GM12878 (cell line): ENCODE data around the gene IPO11. TPM values are rescaled to one million over a fixed set of nuclear protein-coding genes. Genes with fewer than 3 reads are reported as not detected.

Experiments used
- ATAC-seq: fragments of 200-7000 bp; cut with Tn5 transposase; 3 replicates; pipeline ENCODE4 v1.9.1; 2020; ENCODE audit warnings: mild to moderate bottlenecking, moderate library complexity
- BruUV-seq: library from RNA; stranded (reverse); fragments of 400-500 nt; replicated peaks from 2 replicates; lab custom pipeline; 2021; lab: Mats Ljungman, UMichigan
- CTCF ChIA-PET: fragments of 300-600 bp; sonication (Branson Sonifier 250); formaldehyde crosslinking; extraction: SDS; loops from one replicate; lab custom pipeline; 2021; ENCODE audit warnings: inconsistent platforms; lab: Yijun Ruan, JAX
- POLR2A ChIA-PET: fragments of 350-600 bp; formaldehyde crosslinking; extraction: SDS; loops from one replicate; lab custom pipeline; 2021; ENCODE audit warnings: inconsistent platforms; lab: Charles Lee
- RAD21 ChIA-PET: fragments of 300-600 bp; sonication (Branson Sonifier 250); formaldehyde crosslinking; loops from one replicate; lab custom pipeline; 2023; ENCODE audit warnings: antibody characterized with exemption; ENCODE audit not compliant: unreplicated experiment; lab: Charles Lee
- SMC1A ChIA-PET: fragments of 300-600 bp; sonication (Branson Sonifier 250); formaldehyde crosslinking; loops from one replicate; lab custom pipeline; 2023; ENCODE audit not compliant: unreplicated experiment, uncharacterized antibody; lab: Charles Lee
- DNase-seq: peaks from one replicate; pipeline ENCODE4 v3.0.0-alpha.2; 2011; ENCODE audit warnings: low read depth, low spot score
- FAIRE-seq: peaks from 3 replicates; lab custom pipeline; 2011; peaks lifted over from hg19 to GRCh38; lab: Jason Lieb, UNC
- H2AFZ ChIP-seq: 2 replicates; pipeline ENCODE4 v1.6.0; 2011; ENCODE audit warnings: low read depth, low read length, control low read depth; ENCODE audit not compliant: control insufficient read depth
- H3K27ac ChIP-seq: 2 replicates; pipeline ENCODE4 v1.5.1; 2011; ENCODE audit warnings: control low read depth; ENCODE audit not compliant: control insufficient read depth, insufficient read depth
- H3K27me3 ChIP-seq, 2 experiments: replicated peaks in 1 of 2; 2 replicates each; pipeline versions ENCODE4 v1.6.0 to v1.6.1; 2011; ENCODE audit warnings: low read length in 1 of 2; ENCODE audit not compliant: control insufficient read depth in 2 of 2, insufficient read depth in 2 of 2
- H3K36me3 ChIP-seq, 2 experiments: 2 replicates each; pipeline ENCODE4 v1.5.1; 2011; ENCODE audit warnings: low read length in 1 of 2; ENCODE audit not compliant: control insufficient read depth in 2 of 2, insufficient read depth in 2 of 2
- H3K4me1 ChIP-seq: 2 replicates; pipeline ENCODE4 v1.6.1; 2011; ENCODE audit warnings: mild to moderate bottlenecking, low read length, moderate library complexity, mixed read lengths; ENCODE audit not compliant: control insufficient read depth, insufficient read depth
- H3K4me2 ChIP-seq: 2 replicates; pipeline ENCODE4 v1.6.0; 2011; ENCODE audit warnings: control low read depth; ENCODE audit not compliant: control insufficient read depth, insufficient read depth
- H3K4me3 ChIP-seq: fragments of 200-600 bp; sonication (generic); 2 replicates; pipeline ENCODE4 v1.5.1; 2016
- H3K79me2 ChIP-seq: 2 replicates; pipeline ENCODE4 v1.6.0; 2011; ENCODE audit warnings: low read length; ENCODE audit not compliant: control insufficient read depth, insufficient read depth
- H3K9ac ChIP-seq: 2 replicates; pipeline ENCODE4 v1.8.0; 2011; ENCODE audit warnings: low read length, control low read depth, mixed read lengths; ENCODE audit not compliant: control insufficient read depth, insufficient read depth
- H3K9me3 ChIP-seq: replicated peaks from 3 replicates; pipeline ENCODE4 v1.5.1; 2011; ENCODE audit warnings: mild to moderate bottlenecking, low read length; ENCODE audit not compliant: control insufficient read depth, insufficient read depth
- H4K20me1 ChIP-seq: 2 replicates; pipeline ENCODE4 v1.6.0; 2011; ENCODE audit not compliant: control insufficient read depth, insufficient read depth
- MEF2A ChIP-seq: IDR thresholded peaks from 2 replicates; pipeline ENCODE4 v1.6.1; 2011; ENCODE audit warnings: low read depth, mild to moderate bottlenecking, low read length, moderate library complexity; ENCODE audit not compliant: insufficient read depth
- MYC ChIP-seq: IDR thresholded peaks from 2 replicates; pipeline ENCODE4 v1.6.1; 2011; ENCODE audit warnings: mild to moderate bottlenecking, low read length, moderate library complexity, inconsistent platforms; ENCODE audit not compliant: insufficient read depth, insufficient replicate concordance, insufficient read length, severe bottlenecking
- NFIC ChIP-seq: IDR thresholded peaks from 2 replicates; pipeline ENCODE4 v1.6.1; 2012; ENCODE audit warnings: low read depth, mild to moderate bottlenecking, inconsistent platforms, low read length, moderate library complexity
- RBBP5 ChIP-seq: fragments of 200-600 bp; sonication (generic); conservative IDR thresholded peaks from 2 replicates; pipeline ENCODE4 v1.6.1; 2016
- RCOR1 ChIP-seq: conservative IDR thresholded peaks from 2 replicates; pipeline ENCODE4 v1.6.1; 2012; ENCODE audit warnings: low read depth, low read length, improper control_type of control experiment
- TAF1 ChIP-seq: IDR thresholded peaks from 2 replicates; pipeline ENCODE4 v1.6.1; 2011; ENCODE audit warnings: mild to moderate bottlenecking, low read depth, low read length, borderline replicate concordance
- YY1 ChIP-seq: IDR thresholded peaks from 2 replicates; pipeline ENCODE4 v1.6.1; 2011; ENCODE audit warnings: low read depth, mild to moderate bottlenecking, low read length
- WGBS: methylation state at CpG from one replicate; pipeline ENCODE4 v1.1.6; 2016; ENCODE audit warnings: low lambda C conversion rate; ENCODE audit not compliant: insufficient replicate concordance, insufficient coverage; ENCODE audit errors: missing lambda C conversion rate; 5-methylcytosine and 5-hydroxymethylcytosine counted together
- in situ Hi-C: fragments of 300-500 bp; cut with MboI; formaldehyde crosslinking; loops from 9 replicates; pipeline ENCODE4 v1.14.3; 2018; ENCODE audit warnings: mixed read lengths
- intact Hi-C: fragments of 100-400 bp; cut with micrococcal nuclease; formaldehyde crosslinking; loops from one replicate; pipeline ENCODE4 v1.14.2; 2022; ENCODE audit not compliant: unreplicated experiment
- polyA plus RNA-seq, 11 experiments: library from polyadenylated mRNA; depleted of rRNA in 4 of 11; unstranded in 6 of 11; stranded (reverse) in 5 of 11; fragments of >200 nt; fragmentation: Nextera tagmentation in 4 of 11; fragmentation: Illumina TruSeq in 1 of 11; extraction: Ambion mirVana in 4 of 11; extraction: Trizol in 1 of 11; gene quantifications; 1 replicate in 1 of 11; 2 replicates in 10 of 11; pipeline versions ENCODE4 v1.2.1 to v1.2.3, GENCODE V29; 2011 to 2016; ENCODE audit warnings: inconsistent platforms in 2 of 11, missing spikeins in 2 of 11, low read depth in 1 of 11
- total RNA-seq, 4 experiments: library from RNA; depleted of rRNA in 3 of 4; stranded (reverse); fragments of >200 nt in 3 of 4; fragmentation: Illumina TruSeq in 1 of 4; extraction: Trizol in 1 of 4; gene quantifications; 2 replicates each; pipeline versions ENCODE4 v1.2.1 to v1.2.3, GENCODE V29; 2013 to 2021

The IPO11 gene
- total and polyA plus RNA-seq, 10 of the 15 experiments (the other 5 are each of a cell fraction or from before 2014, with no cell fraction given), result 14.1 to 49.3 (median 29.8) TPM

- H3K4me3 ChIP-seq, result no peak overlapping the region
- no peak overlapping the region for H3K27ac ChIP-seq
- intact Hi-C loops, result no loop called here
- H3K36me3 ChIP-seq, result peaks cover 0 to 2% of the 10 kb centered on the region in 2 experiments; a peak in 2 of 4 replicates
- no peak overlapping the region for H2AFZ ChIP-seq
- no peaks in the 10 kb centered on the region for H3K27me3 ChIP-seq
- H3K9ac ChIP-seq, result no peak overlapping the region
- ChIA-PET CTCF (interaction anchor here (0.7 kb wide), 1 partner anchor 199 kb away, joined by 3 read pairs; no protein-coding TSS in a partner anchor), SMC1A (no interaction called here), RAD21 (no interaction called here), POLR2A (interaction anchor here (0.6 kb wide), 1 partner anchor 257 kb away, joined by 3 read pairs; no protein-coding TSS in a partner anchor)
- H4K20me1 ChIP-seq, result no peaks in the 10 kb centered on the region
- in situ Hi-C loops, result no loop called here
- H3K4me2 ChIP-seq, result no peak overlapping the region
- TF ChIP-seq YY1, result no peak
- TF ChIP-seq RBBP5, result no peak
- no peak for TF ChIP-seq RCOR1
- TF ChIP-seq MYC, result no peak
- TF ChIP-seq TAF1, result no peak
- no peak for TF ChIP-seq NFIC
- no peak for TF ChIP-seq MEF2A
- FAIRE-seq (no peak), ATAC-seq (no peak), DNase-seq (no peak)
- no peaks in the 10 kb centered on the region for H3K79me2 ChIP-seq
- no TSS peak for BruUV-seq
- WGBS, result 100% methylated on average over 1 of the region's 1 CpG
- H3K4me1 ChIP-seq, result no peaks in the 10 kb centered on the region
- H3K9me3 ChIP-seq, result no peaks in the 10 kb centered on the region; the same call in 2 of the 3 replicates
Measured at GRCh38 chr5:62542720-62543119, 130.2 kb downstream of the IPO11 start.
